Endodermal cell (in vitro differentiated cells): ENCODE data around the gene SREBF1. TPM values are rescaled to one million over a fixed set of nuclear protein-coding genes. Genes with fewer than 3 reads are reported as not detected.

Experiments used
- DNase-seq: peaks from one replicate; pipeline ENCODE4 v3.0.0-alpha.2; 2017
- H3K27ac ChIP-seq: 2 replicates; pipeline ENCODE4 v1.5.1; 2013; ENCODE audit warnings: mild to moderate bottlenecking, low read depth, low read length, moderate library complexity
- H3K27me3 ChIP-seq: 2 replicates; pipeline ENCODE4 v1.6.1; 2013; ENCODE audit warnings: mild to moderate bottlenecking, low read length, moderate library complexity; ENCODE audit not compliant: insufficient read depth, control insufficient read depth, poor library complexity, severe bottlenecking
- H3K36me3 ChIP-seq: 2 replicates; pipeline ENCODE4 v1.7.0; 2013; ENCODE audit warnings: mild to moderate bottlenecking, low read length, moderate library complexity; ENCODE audit not compliant: control insufficient read depth, insufficient read depth
- H3K4me1 ChIP-seq: one replicate; pipeline ENCODE4 v1.7.0; 2013; ENCODE audit warnings: low read length; ENCODE audit not compliant: control insufficient read depth, insufficient read depth
- H3K4me3 ChIP-seq: 2 replicates; pipeline ENCODE4 v1.5.1; 2013; ENCODE audit warnings: mild to moderate bottlenecking, low read length, moderate library complexity
- H3K9ac ChIP-seq: 2 replicates; pipeline ENCODE4 v1.6.1; 2013; ENCODE audit warnings: mild to moderate bottlenecking, low read length, moderate library complexity; ENCODE audit not compliant: poor library complexity, severe bottlenecking; ENCODE audit errors: extremely low read depth
- H3K9me3 ChIP-seq: 2 replicates; pipeline ENCODE4 v1.6.1; 2013; ENCODE audit warnings: mild to moderate bottlenecking, low read length, moderate library complexity; ENCODE audit not compliant: control insufficient read depth
- H3K27ac Mint-ChIP-seq: 2 replicates; pipeline ENCODE4 v1.8.0; 2020; ENCODE audit warnings: mixed read lengths
- H3K27me3 Mint-ChIP-seq: 2 replicates; pipeline ENCODE4 v1.8.0; 2021; ENCODE audit warnings: mild to moderate bottlenecking, mixed read lengths; ENCODE audit not compliant: insufficient read depth
- H3K36me3 Mint-ChIP-seq: 2 replicates; pipeline ENCODE4 v1.8.0; 2020; ENCODE audit warnings: low read depth, mixed read lengths
- H3K4me1 Mint-ChIP-seq: 2 replicates; pipeline ENCODE4 v1.8.0; 2020; ENCODE audit warnings: mixed read lengths
- H3K4me3 Mint-ChIP-seq: 2 replicates; pipeline ENCODE4 v1.8.0; 2020; ENCODE audit warnings: mild to moderate bottlenecking, moderate library complexity, mixed read lengths
- H3K9me3 Mint-ChIP-seq: 2 replicates; pipeline ENCODE4 v1.8.0; 2020; ENCODE audit warnings: mild to moderate bottlenecking, mixed read lengths
- WGBS, 2 experiments: methylation state at CpG; one replicate each; pipeline versions ENCODE4 v1.1.5 to v1.1.7; 2013; ENCODE audit warnings: missing lambda C conversion rate in 2 of 2, mixed read lengths in 1 of 2; ENCODE audit not compliant: insufficient coverage in 1 of 2, insufficient read length in 1 of 2; 5-methylcytosine and 5-hydroxymethylcytosine counted together
- total RNA-seq, 2 donors: library from RNA; stranded (reverse); fragmentation: NEBNext Ultra II Directional in 1 of 2; extraction: Animal tissue kit (Norgen Biotek cat#: 25700) in 1 of 2; gene quantifications; 2 replicates in 1 of 2; 3 replicates in 1 of 2; pipeline ENCODE4 v1.2.1, GENCODE V29; 2021
- TF ChIP-seq, protein P1 (sequence below): fragments of 200-600 bp; sonication (generic); conservative IDR thresholded peaks from 2 replicates; pipeline ENCODE4 v1.5.0; 2021; ENCODE audit warnings: antibody characterized with exemption, mild to moderate bottlenecking

SREBF1 gene
- total RNA-seq, 2 donors from 2014 or later: 39.0 to 58.2 TPM

GRCh38 chr17:17816240-17816814, 20.5 kb downstream of the SREBF1 start:
- Mint-ChIP-seq H3K4me3 (no peak overlapping the region), H3K27ac (no peak overlapping the region), H3K4me1 (peaks cover 8% of the 10 kb centered on the region), H3K27me3 (no peaks in the 10 kb centered on the region), H3K9me3 (no peaks in the 10 kb centered on the region), H3K36me3 (peaks cover 47% of the 10 kb centered on the region)
- H3K4me1 ChIP-seq: peaks cover 2% of the 10 kb centered on the region
- TF ChIP-seq, protein P1, sequence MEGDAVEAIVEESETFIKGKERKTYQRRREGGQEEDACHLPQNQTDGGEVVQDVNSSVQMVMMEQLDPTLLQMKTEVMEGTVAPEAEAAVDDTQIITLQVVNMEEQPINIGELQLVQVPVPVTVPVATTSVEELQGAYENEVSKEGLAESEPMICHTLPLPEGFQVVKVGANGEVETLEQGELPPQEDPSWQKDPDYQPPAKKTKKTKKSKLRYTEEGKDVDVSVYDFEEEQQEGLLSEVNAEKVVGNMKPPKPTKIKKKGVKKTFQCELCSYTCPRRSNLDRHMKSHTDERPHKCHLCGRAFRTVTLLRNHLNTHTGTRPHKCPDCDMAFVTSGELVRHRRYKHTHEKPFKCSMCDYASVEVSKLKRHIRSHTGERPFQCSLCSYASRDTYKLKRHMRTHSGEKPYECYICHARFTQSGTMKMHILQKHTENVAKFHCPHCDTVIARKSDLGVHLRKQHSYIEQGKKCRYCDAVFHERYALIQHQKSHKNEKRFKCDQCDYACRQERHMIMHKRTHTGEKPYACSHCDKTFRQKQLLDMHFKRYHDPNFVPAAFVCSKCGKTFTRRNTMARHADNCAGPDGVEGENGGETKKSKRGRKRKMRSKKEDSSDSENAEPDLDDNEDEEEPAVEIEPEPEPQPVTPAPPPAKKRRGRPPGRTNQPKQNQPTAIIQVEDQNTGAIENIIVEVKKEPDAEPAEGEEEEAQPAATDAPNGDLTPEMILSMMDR: no peak
- no peak for DNase-seq
- no peaks in the 10 kb centered on the region for H3K9me3 ChIP-seq
- no peak overlapping the region for H3K4me3 ChIP-seq
- H3K36me3 ChIP-seq: peaks cover 40% of the 10 kb centered on the region
- H3K27me3 ChIP-seq: no peaks in the 10 kb centered on the region
- no peak overlapping the region for H3K9ac ChIP-seq
- 96% methylated on average over 13 to 22 of the region's 22 CpGs for WGBS, 2 experiments
- peak overlapping the region; percentile 16 for H3K27ac ChIP-seq

- H3K27me3 ChIP-seq: no peaks in the 10 kb centered on the region
- no peaks in the 10 kb centered on the region for H3K27me3 Mint-ChIP-seq
- no peak overlapping the region for H3K9ac ChIP-seq
- TF ChIP-seq, protein P1: no peak
- H3K9me3 ChIP-seq: no peaks in the 10 kb centered on the region
- H3K9me3 Mint-ChIP-seq: no peaks in the 10 kb centered on the region
- no peak overlapping the region for H3K4me3 ChIP-seq
- H3K27ac ChIP-seq: peak overlapping the region; percentile 38
- H3K4me3 Mint-ChIP-seq: no peak overlapping the region
- 95% methylated on average over 8 to 16 of the region's 17 CpGs for WGBS, 2 experiments
- H3K27ac Mint-ChIP-seq: peak overlapping the region; percentile 64
- DNase-seq: no peak
- H3K36me3 ChIP-seq: peaks cover 44% of the 10 kb centered on the region
- peaks cover 8% of the 10 kb centered on the region for H3K4me1 Mint-ChIP-seq
- H3K36me3 Mint-ChIP-seq: peaks cover 47% of the 10 kb centered on the region
- peaks cover 5% of the 10 kb centered on the region for H3K4me1 ChIP-seq
Measured at GRCh38 chr17:17815436-17816200, 21.2 kb downstream of the SREBF1 start.

- Mint-ChIP-seq H3K4me1 (peaks cover 8% of the 10 kb centered on the region), H3K36me3 (peaks cover 47% of the 10 kb centered on the region), H3K4me3 (no peak overlapping the region), H3K9me3 (no peaks in the 10 kb centered on the region), H3K27ac (peak overlapping the region; percentile 13), H3K27me3 (no peaks in the 10 kb centered on the region)
- Histone ChIP-seq H3K4me3 (no peak overlapping the region), H3K4me1 (peaks cover 9% of the 10 kb centered on the region), H3K27me3 (no peaks in the 10 kb centered on the region), H3K36me3 (peaks cover 40% of the 10 kb centered on the region), H3K27ac (peak overlapping the region; percentile 6), H3K9me3 (no peaks in the 10 kb centered on the region), H3K9ac (no peak overlapping the region)
- no peak for DNase-seq
- TF ChIP-seq, protein P1: no peak
- 93 to 94% methylated on average over 7 to 8 of the region's 8 CpGs for WGBS, 2 experiments
Measured at GRCh38 chr17:17815062-17815406, 21.8 kb downstream of the SREBF1 start.
